Right cardiac atrium (tissue), 5 donors: ENCODE measurements around the gene FBXO46. TPM values are rescaled to one million over a fixed set of nuclear protein-coding genes. Genes with fewer than 3 reads are reported as not detected.
"Not testable (repeated sequence)": the region's sequence is repeated elsewhere in the genome, so short reads cannot be mapped to it uniquely, and the experiment has no call there.

Source experiments
- ATAC-seq, 2 donors: fragments of 200-7000 bp; cut with Tn5 transposase; one replicate each; pipeline versions ENCODE4 v1.8.0 to v1.9.1; 2020; ENCODE audit warnings: moderate library complexity in 2 of 2, mild to moderate bottlenecking in 1 of 2
- DNase-seq, 3 donors: peaks; one replicate each; pipeline ENCODE4 v3.0.0-alpha.2; 2020
- H3K27ac ChIP-seq: one replicate; pipeline ENCODE4 v1.5.1; 2013; ENCODE audit warnings: mild to moderate bottlenecking, low read length, control low read depth, moderate library complexity
- H3K27me3 ChIP-seq: one replicate; pipeline ENCODE4 v1.6.1; 2013; ENCODE audit not compliant: control insufficient read depth, insufficient read depth
- H3K4me1 ChIP-seq: one replicate; pipeline ENCODE4 v1.6.1; 2013; ENCODE audit warnings: low read length; ENCODE audit not compliant: control insufficient read depth, insufficient read depth
- H3K4me3 ChIP-seq: one replicate; pipeline ENCODE4 v1.5.1; 2013; ENCODE audit warnings: low read length, control low read depth
- H3K9me3 ChIP-seq: one replicate; pipeline ENCODE4 v1.6.1; 2013; ENCODE audit warnings: low read length; ENCODE audit not compliant: control insufficient read depth
- WGBS: extraction: QIAGEN DNeasy Blood & Tissue Kit; methylation state at CpG from one replicate; pipeline ENCODE4 v1.1.7; 2013; 5-methylcytosine and 5-hydroxymethylcytosine counted together
- intact Hi-C, 4 donors: fragments of 100-400 bp; cut with DNase I; formaldehyde crosslinking; loops; one replicate each; pipeline versions ENCODE4 v1.11.0 to v1.14.0; 2022 to 2023
- polyA plus RNA-seq: library from polyadenylated mRNA; stranded (reverse); fragments of 200-250 nt; gene quantifications from one replicate; pipeline ENCODE4 v1.2.3, GENCODE V29; 2013
- total RNA-seq, 4 donors: library from RNA; stranded (reverse); fragmentation: NEBNext Ultra II Directional; extraction: Animal tissue kit (Norgen Biotek cat#: 25700); gene quantifications; one replicate each; pipeline ENCODE4 v1.2.1, GENCODE V29; 2021
- donor health status: healthy with polysubstance abuse.
- donor health status: DM: no; HTN: yes; CAD: no.
- donor health status: DM: no; HTN: no; CAD: no.
- donor health status: DM: no; HTN: yes; CAD: no; lungs with severe emphysema.
- donor health status: DM: yes; HTN: yes; CAD: no.

FBXO46 gene
- total and polyA plus RNA-seq, 5 donors: 9.4 to 13.2 (median 12.6) TPM

GRCh38 chr19:45752639-45753038, 21.9 kb upstream of the FBXO46 start:
- 93% methylated on average over 12 of the region's 12 CpGs for WGBS
- no peaks in the 10 kb centered on the region for H3K27me3 ChIP-seq
- H3K9me3 ChIP-seq: no peaks in the 10 kb centered on the region

GRCh38 chr19:45751483-45751882, 20.8 kb upstream of the FBXO46 start:
- H3K4me3 ChIP-seq, H3K4me1 ChIP-seq, ATAC-seq, DNase-seq, H3K9me3 ChIP-seq, intact Hi-C loops, H3K27ac ChIP-seq, H3K27me3 ChIP-seq: not testable (repeated sequence)
- WGBS: 91% methylated on average over 10 of the region's 10 CpGs

More at GRCh38 chr19:45752639-45753038, 21.9 kb upstream of the FBXO46 start:
- ATAC-seq (no peak), DNase-seq (no peak)
- H3K4me3 ChIP-seq: no peak overlapping the region
- H3K4me1 ChIP-seq: no peaks in the 10 kb centered on the region
- intact Hi-C loops: no loop called here
- no peak overlapping the region for H3K27ac ChIP-seq

GRCh38 chr19:45747513-45747912, 16.8 kb upstream of the FBXO46 start:
- Histone ChIP-seq H3K4me3 (no peak overlapping the region), H3K4me1 (no peaks in the 10 kb centered on the region), H3K27me3 (no peaks in the 10 kb centered on the region), H3K27ac (no peak overlapping the region), H3K9me3 (no peaks in the 10 kb centered on the region)
- intact Hi-C loops: no loop called here
- 83% methylated on average over 5 of the region's 5 CpGs for WGBS
- no peak for DNase-seq
- ATAC-seq: no peak

- Histone ChIP-seq H3K9me3 (no peaks in the 10 kb centered on the region), H3K4me3 (no peak overlapping the region), H3K27ac (no peak overlapping the region), H3K27me3 (no peaks in the 10 kb centered on the region), H3K4me1 (no peaks in the 10 kb centered on the region)
- DNase-seq (no peak), ATAC-seq (no peak)
- 44% methylated on average over 5 of the region's 5 CpGs for WGBS
- intact Hi-C loops: no loop called here
These were observed 16.2 kb upstream of the FBXO46 start for GRCh38 chr19:45746866-45747265.

- Histone ChIP-seq H3K4me1 (no peaks in the 10 kb centered on the region), H3K4me3 (no peak overlapping the region), H3K9me3 (no peaks in the 10 kb centered on the region), H3K27me3 (no peaks in the 10 kb centered on the region), H3K27ac (no peak overlapping the region)
- no peak for ATAC-seq
- WGBS: 90% methylated on average over 6 of the region's 6 CpGs
- intact Hi-C loops: no loop called here
- no peak for DNase-seq
These were observed 14.9 kb upstream of the FBXO46 start for GRCh38 chr19:45745606-45746005.

- H3K27me3 ChIP-seq: no peaks in the 10 kb centered on the region
- no peak for DNase-seq
- intact Hi-C loops: no loop called here
- no peak overlapping the region for H3K4me3 ChIP-seq
- WGBS: 73% methylated on average over 4 of the region's 4 CpGs
- no peak for ATAC-seq
- no peaks in the 10 kb centered on the region for H3K4me1 ChIP-seq
- H3K9me3 ChIP-seq: no peaks in the 10 kb centered on the region
- no peak overlapping the region for H3K27ac ChIP-seq
These were observed 12.3 kb upstream of the FBXO46 start for GRCh38 chr19:45742969-45743368.

- DNase-seq (no peak), ATAC-seq (no peak)
- 83% methylated on average over 10 of the region's 10 CpGs for WGBS
- intact Hi-C loops: no loop called here
- Histone ChIP-seq H3K27me3 (no peaks in the 10 kb centered on the region), H3K4me1 (no peaks in the 10 kb centered on the region), H3K4me3 (no peak overlapping the region), H3K9me3 (no peaks in the 10 kb centered on the region), H3K27ac (no peak overlapping the region)
These were observed 9.1 kb upstream of the FBXO46 start for GRCh38 chr19:45739498-45740439.

GRCh38 chr19:45733160-45733810, 2.6 kb upstream of the FBXO46 start, which contains the start of gene MEIOSIN:
Gene MEIOSIN, plus strand, starts transcription at chr19:45733439. Its CDS starts 1,938 bp downstream, at chr19:45735377.
- 89% methylated on average over 59 of the region's 59 CpGs for WGBS
- no peak within 1 kb of the TSS for H3K4me3 ChIP-seq
- H3K9me3 ChIP-seq: no peaks in the 10 kb centered on the region
- no peak within 1 kb of the TSS for H3K27ac ChIP-seq
- peaks cover 3% of the 10 kb centered on the region for H3K4me1 ChIP-seq
- intact Hi-C loops: no loop called here
- ATAC-seq (no peak), DNase-seq (peak in 2 of 3 donors; percentile 57 to 66)
- no peaks in the 10 kb centered on the region for H3K27me3 ChIP-seq

- no peak for ATAC-seq
- 8% methylated on average over 10 of the region's 10 CpGs for WGBS
These were observed 851 bp downstream of the FBXO46 start for GRCh38 chr19:45729800-45730290.

GRCh38 chr19:45728683-45729082, 2.0 kb downstream of the FBXO46 start:
- H3K27ac ChIP-seq, H3K9me3 ChIP-seq, H3K4me3 ChIP-seq, DNase-seq, H3K27me3 ChIP-seq, intact Hi-C loops, ATAC-seq, H3K4me1 ChIP-seq: not testable (repeated sequence)
- WGBS: 96% methylated on average over 18 of the region's 18 CpGs

More at GRCh38 chr19:45729800-45730290, 851 bp downstream of the FBXO46 start:
- intact Hi-C loops: no loop called here
- Histone ChIP-seq H3K9me3 (no peaks in the 10 kb centered on the region), H3K4me1 (peaks cover 3% of the 10 kb centered on the region), H3K27me3 (no peaks in the 10 kb centered on the region), H3K27ac (no peak overlapping the region), H3K4me3 (peak overlapping the region; percentile 85)
- no peak for DNase-seq

GRCh38 chr19:45720065-45720464, 10.6 kb downstream of the FBXO46 start:
- DNase-seq, H3K27me3 ChIP-seq, H3K4me3 ChIP-seq, H3K27ac ChIP-seq, H3K9me3 ChIP-seq, ATAC-seq, intact Hi-C loops, H3K4me1 ChIP-seq: not testable (repeated sequence)
- 97% methylated on average over 11 of the region's 11 CpGs for WGBS
